ENCODE results near the gene NES.

GRCh38 chr1:156659988-156660751 is 17.0 kb downstream of the NES start:
- TF ChIP-seq CTCF (IDR thresholded peaks at IDR 0.05; ENCODE audit: insufficient read depth, low read length) (peak; percentile 91), POLR2AphosphoS5 (IDR thresholded peaks at IDR 0.05; ENCODE audit: low read depth) (peak; percentile 9; the same call in 1 of the 2 replicates), REST (IDR thresholded peaks at IDR 0.05; ENCODE audit: insufficient replicate concordance, low read depth) (no peak)
